GM23338 (cell line): Measurements from ENCODE around the gene DNAI1. TPM values are rescaled to one million over a fixed set of nuclear protein-coding genes. Genes with fewer than 3 reads are reported as not detected.

ENCODE experiments used
- ATAC-seq: fragments of 200-7000 bp; cut with Tn5 transposase; 3 replicates; pipeline ENCODE4 v1.9.1; 2020
- DNase-seq: peaks from one replicate; pipeline ENCODE4 v3.0.0-alpha.2; 2015; ENCODE audit warnings: low spot score
- H2AFZ ChIP-seq: fragments of 200-600 bp; sonication (generic); 2 replicates; pipeline ENCODE4 v1.8.0; 2016; ENCODE audit warnings: antibody characterized with exemption, mild to moderate bottlenecking, moderate library complexity
- H3F3A ChIP-seq: fragments of 200-600 bp; sonication (generic); replicated peaks from 2 replicates; pipeline ENCODE4 v1.8.0; 2017; ENCODE audit warnings: antibody characterized with exemption, mixed run types, low read depth
- H3K27ac ChIP-seq: fragments of 200-600 bp; sonication (generic); 2 replicates; pipeline ENCODE4 v1.6.1; 2016; ENCODE audit warnings: low read depth
- H3K27me3 ChIP-seq: fragments of 200-600 bp; sonication (generic); 2 replicates; pipeline ENCODE4 v1.8.0; 2016; ENCODE audit warnings: mild to moderate bottlenecking, mixed run types, moderate library complexity; ENCODE audit not compliant: insufficient read depth
- H3K36me3 ChIP-seq: fragments of 200-600 bp; sonication (generic); 2 replicates; pipeline ENCODE4 v1.8.0; 2016; ENCODE audit warnings: mild to moderate bottlenecking; ENCODE audit not compliant: insufficient read depth
- H3K4me1 ChIP-seq: fragments of 200-600 bp; sonication (generic); 2 replicates; pipeline ENCODE4 v1.8.0; 2016; ENCODE audit warnings: mild to moderate bottlenecking, moderate library complexity; ENCODE audit not compliant: insufficient read depth
- H3K4me2 ChIP-seq: fragments of 200-600 bp; sonication (generic); 2 replicates; pipeline ENCODE4 v1.7.1; 2017; ENCODE audit warnings: mixed run types
- H3K4me3 ChIP-seq: fragments of 200-600 bp; sonication (generic); 2 replicates; pipeline ENCODE4 v1.6.1; 2016; ENCODE audit warnings: mixed run types
- H3K79me2 ChIP-seq: fragments of 200-600 bp; sonication (generic); replicated peaks from 2 replicates; pipeline ENCODE4 v1.8.0; 2017; ENCODE audit warnings: mild to moderate bottlenecking; ENCODE audit not compliant: insufficient read depth
- H3K9me2 ChIP-seq: fragments of 200-600 bp; sonication (generic); 2 replicates; pipeline ENCODE4 v1.8.0; 2017; ENCODE audit not compliant: insufficient read depth
- H4K20me1 ChIP-seq: fragments of 200-600 bp; sonication (generic); replicated peaks from 2 replicates; pipeline ENCODE4 v1.8.0; 2017; ENCODE audit warnings: mild to moderate bottlenecking; ENCODE audit not compliant: insufficient read depth
- H3K27ac Mint-ChIP-seq: 2 replicates; pipeline ENCODE4 v1.8.0; 2020; ENCODE audit warnings: inconsistent platforms, mild to moderate bottlenecking, moderate library complexity, mixed read lengths
- H3K27me3 Mint-ChIP-seq: 3 replicates; pipeline ENCODE4 v1.8.0; 2022; ENCODE audit warnings: low read depth, mild to moderate bottlenecking, moderate library complexity, mixed read lengths, inconsistent platforms; ENCODE audit not compliant: insufficient read depth, poor library complexity
- H3K36me3 Mint-ChIP-seq: 3 replicates; pipeline ENCODE4 v1.8.0; 2021; ENCODE audit warnings: low read depth, mild to moderate bottlenecking, inconsistent platforms, moderate library complexity, mixed read lengths
- H3K4me1 Mint-ChIP-seq: 3 replicates; pipeline ENCODE4 v1.8.0; 2020; ENCODE audit warnings: mild to moderate bottlenecking, inconsistent platforms, mixed read lengths
- H3K4me3 Mint-ChIP-seq: 3 replicates; pipeline ENCODE4 v1.8.0; 2021; ENCODE audit warnings: moderate library complexity, mild to moderate bottlenecking, inconsistent platforms, mixed read lengths
- H3K9me3 Mint-ChIP-seq: 3 replicates; pipeline ENCODE4 v1.8.0; 2020; ENCODE audit warnings: moderate library complexity, mild to moderate bottlenecking, inconsistent platforms, mixed read lengths
- CREB1 ChIP-seq: fragments of 250-450 bp; sonication (Bioruptor Pico); IDR thresholded peaks from 2 replicates; pipeline ENCODE4 v1.5.0; 2020; ENCODE audit warnings: low read depth, mild to moderate bottlenecking, moderate library complexity
- EZH2 ChIP-seq: fragments of 200-600 bp; sonication (generic); IDR thresholded peaks from one replicate; pipeline ENCODE4 v1.8.0; 2017; ENCODE audit warnings: antibody characterized with exemption, mild to moderate bottlenecking, low read depth; ENCODE audit not compliant: unreplicated experiment
- EZH2phosphoT487 ChIP-seq: fragments of 200-600 bp; sonication (generic); IDR thresholded peaks from one replicate; pipeline ENCODE4 v1.8.1; 2018; ENCODE audit warnings: antibody characterized with exemption; ENCODE audit not compliant: unreplicated experiment
- NANOG ChIP-seq: IDR thresholded peaks from 2 replicates; pipeline ENCODE4 v1.6.1; 2016; ENCODE audit warnings: antibody characterized with exemption, borderline replicate concordance
- STAT1 ChIP-seq: IDR thresholded peaks from one replicate; pipeline ENCODE4 v1.6.1; 2016; ENCODE audit warnings: antibody characterized with exemption; ENCODE audit not compliant: unreplicated experiment
- ZNF114 ChIP-seq: fragments of 250-450 bp; sonication (Bioruptor Pico); IDR thresholded peaks from 2 replicates; pipeline ENCODE4 v1.5.0; 2020; ENCODE audit warnings: mild to moderate bottlenecking, moderate library complexity
- ZNF331 ChIP-seq: fragments of 250-450 bp; sonication (Bioruptor Pico); IDR thresholded peaks from 2 replicates; pipeline ENCODE4 v1.5.0; 2020; ENCODE audit warnings: low read depth, mild to moderate bottlenecking, moderate library complexity
- polyA plus RNA-seq: library from polyadenylated mRNA; unstranded; fragments of >200 nt; fragmentation: Nextera tagmentation; extraction: Ambion mirVana; gene quantifications from 2 replicates; pipeline ENCODE4 v1.2.1, GENCODE V29; 2016
- total RNA-seq: library from RNA; depleted of rRNA; stranded (reverse); fragments of >200 nt; shearing (Covaris generic); gene quantifications from 2 replicates; pipeline ENCODE4 v1.2.3, GENCODE V29; 2014
- TF ChIP-seq, protein P1 (sequence below), 2 experiments: fragments of 200-600 bp in 1 of 2; sonication (generic) in 1 of 2; conservative IDR thresholded peaks; 2 replicates each; pipeline versions ENCODE4 v1.5.1 to v1.6.1; 2016 to 2017; ENCODE audit warnings: antibody characterized with exemption in 2 of 2, low read depth in 2 of 2, mild to moderate bottlenecking in 2 of 2, moderate library complexity in 1 of 2
- TF ChIP-seq, protein P2 (sequence below): IDR thresholded peaks from 2 replicates; pipeline ENCODE4 v1.6.1; 2016; ENCODE audit warnings: antibody characterized with exemption
- TF ChIP-seq, protein P3 (sequence below): fragments of 250-450 bp; sonication (Bioruptor Pico); IDR thresholded peaks from 2 replicates; pipeline ENCODE4 v1.5.0; 2020; ENCODE audit warnings: mild to moderate bottlenecking, moderate library complexity

Gene DNAI1
- total and polyA plus RNA-seq, 2 experiments from 2014 or later, result 1.0 to 1.1 TPM

DNA sequence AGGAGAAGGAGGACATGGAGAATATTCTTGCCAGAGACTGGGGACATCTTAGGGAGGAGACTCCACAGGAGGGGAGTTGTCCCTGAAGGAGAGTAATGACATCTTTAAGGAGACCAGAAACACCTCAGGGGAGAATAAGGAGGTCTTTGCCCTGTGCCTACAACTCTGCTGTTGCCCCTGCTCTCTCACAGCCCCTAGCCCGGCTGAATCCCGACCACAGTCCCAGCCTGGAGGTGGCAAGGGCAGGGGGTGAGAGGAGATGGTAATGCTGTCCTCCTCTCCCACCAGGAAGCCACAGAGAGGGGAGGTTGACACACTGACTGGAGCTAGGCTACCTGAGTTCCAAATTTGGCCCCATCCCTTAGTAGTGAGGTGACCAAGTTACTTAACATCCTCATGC lies 94.4 kb downstream of the DNAI1 start:
- H3K9me3 Mint-ChIP-seq, result no peaks in the 10 kb centered on the region; the same call in 2 of the 3 replicates
- H3K79me2 ChIP-seq, result no peaks in the 10 kb centered on the region
- no peaks in the 10 kb centered on the region for H3K9me2 ChIP-seq
- no peak overlapping the region for H2AFZ ChIP-seq
- no peaks in the 10 kb centered on the region for H3F3A ChIP-seq
- no peak overlapping the region for H3K4me3 ChIP-seq
- H4K20me1 ChIP-seq, result no peaks in the 10 kb centered on the region
- H3K27me3 Mint-ChIP-seq, result peaks cover 15% of the 10 kb centered on the region
- no peak overlapping the region for H3K4me2 ChIP-seq
- H3K36me3 ChIP-seq, result no peaks in the 10 kb centered on the region
- H3K4me1 ChIP-seq, result peaks cover 12% of the 10 kb centered on the region
- TF ChIP-seq STAT1 (no peak), CREB1 (CRISPR knock-in tag) (no peak), NANOG (no peak), ZNF114 (CRISPR knock-in tag) (no peak), EZH2 (no peak), ZNF331 (CRISPR knock-in tag) (no peak), EZH2phosphoT487 (no peak)
- TF ChIP-seq, protein P1, sequence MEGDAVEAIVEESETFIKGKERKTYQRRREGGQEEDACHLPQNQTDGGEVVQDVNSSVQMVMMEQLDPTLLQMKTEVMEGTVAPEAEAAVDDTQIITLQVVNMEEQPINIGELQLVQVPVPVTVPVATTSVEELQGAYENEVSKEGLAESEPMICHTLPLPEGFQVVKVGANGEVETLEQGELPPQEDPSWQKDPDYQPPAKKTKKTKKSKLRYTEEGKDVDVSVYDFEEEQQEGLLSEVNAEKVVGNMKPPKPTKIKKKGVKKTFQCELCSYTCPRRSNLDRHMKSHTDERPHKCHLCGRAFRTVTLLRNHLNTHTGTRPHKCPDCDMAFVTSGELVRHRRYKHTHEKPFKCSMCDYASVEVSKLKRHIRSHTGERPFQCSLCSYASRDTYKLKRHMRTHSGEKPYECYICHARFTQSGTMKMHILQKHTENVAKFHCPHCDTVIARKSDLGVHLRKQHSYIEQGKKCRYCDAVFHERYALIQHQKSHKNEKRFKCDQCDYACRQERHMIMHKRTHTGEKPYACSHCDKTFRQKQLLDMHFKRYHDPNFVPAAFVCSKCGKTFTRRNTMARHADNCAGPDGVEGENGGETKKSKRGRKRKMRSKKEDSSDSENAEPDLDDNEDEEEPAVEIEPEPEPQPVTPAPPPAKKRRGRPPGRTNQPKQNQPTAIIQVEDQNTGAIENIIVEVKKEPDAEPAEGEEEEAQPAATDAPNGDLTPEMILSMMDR (conservative IDR thresholded peaks at IDR 0.05; ENCODE audit: low read depth in 2 of 2), result no peak
- TF ChIP-seq, protein P2, sequence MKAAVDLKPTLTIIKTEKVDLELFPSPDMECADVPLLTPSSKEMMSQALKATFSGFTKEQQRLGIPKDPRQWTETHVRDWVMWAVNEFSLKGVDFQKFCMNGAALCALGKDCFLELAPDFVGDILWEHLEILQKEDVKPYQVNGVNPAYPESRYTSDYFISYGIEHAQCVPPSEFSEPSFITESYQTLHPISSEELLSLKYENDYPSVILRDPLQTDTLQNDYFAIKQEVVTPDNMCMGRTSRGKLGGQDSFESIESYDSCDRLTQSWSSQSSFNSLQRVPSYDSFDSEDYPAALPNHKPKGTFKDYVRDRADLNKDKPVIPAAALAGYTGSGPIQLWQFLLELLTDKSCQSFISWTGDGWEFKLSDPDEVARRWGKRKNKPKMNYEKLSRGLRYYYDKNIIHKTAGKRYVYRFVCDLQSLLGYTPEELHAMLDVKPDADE, result no peak
- TF ChIP-seq, protein P3, sequence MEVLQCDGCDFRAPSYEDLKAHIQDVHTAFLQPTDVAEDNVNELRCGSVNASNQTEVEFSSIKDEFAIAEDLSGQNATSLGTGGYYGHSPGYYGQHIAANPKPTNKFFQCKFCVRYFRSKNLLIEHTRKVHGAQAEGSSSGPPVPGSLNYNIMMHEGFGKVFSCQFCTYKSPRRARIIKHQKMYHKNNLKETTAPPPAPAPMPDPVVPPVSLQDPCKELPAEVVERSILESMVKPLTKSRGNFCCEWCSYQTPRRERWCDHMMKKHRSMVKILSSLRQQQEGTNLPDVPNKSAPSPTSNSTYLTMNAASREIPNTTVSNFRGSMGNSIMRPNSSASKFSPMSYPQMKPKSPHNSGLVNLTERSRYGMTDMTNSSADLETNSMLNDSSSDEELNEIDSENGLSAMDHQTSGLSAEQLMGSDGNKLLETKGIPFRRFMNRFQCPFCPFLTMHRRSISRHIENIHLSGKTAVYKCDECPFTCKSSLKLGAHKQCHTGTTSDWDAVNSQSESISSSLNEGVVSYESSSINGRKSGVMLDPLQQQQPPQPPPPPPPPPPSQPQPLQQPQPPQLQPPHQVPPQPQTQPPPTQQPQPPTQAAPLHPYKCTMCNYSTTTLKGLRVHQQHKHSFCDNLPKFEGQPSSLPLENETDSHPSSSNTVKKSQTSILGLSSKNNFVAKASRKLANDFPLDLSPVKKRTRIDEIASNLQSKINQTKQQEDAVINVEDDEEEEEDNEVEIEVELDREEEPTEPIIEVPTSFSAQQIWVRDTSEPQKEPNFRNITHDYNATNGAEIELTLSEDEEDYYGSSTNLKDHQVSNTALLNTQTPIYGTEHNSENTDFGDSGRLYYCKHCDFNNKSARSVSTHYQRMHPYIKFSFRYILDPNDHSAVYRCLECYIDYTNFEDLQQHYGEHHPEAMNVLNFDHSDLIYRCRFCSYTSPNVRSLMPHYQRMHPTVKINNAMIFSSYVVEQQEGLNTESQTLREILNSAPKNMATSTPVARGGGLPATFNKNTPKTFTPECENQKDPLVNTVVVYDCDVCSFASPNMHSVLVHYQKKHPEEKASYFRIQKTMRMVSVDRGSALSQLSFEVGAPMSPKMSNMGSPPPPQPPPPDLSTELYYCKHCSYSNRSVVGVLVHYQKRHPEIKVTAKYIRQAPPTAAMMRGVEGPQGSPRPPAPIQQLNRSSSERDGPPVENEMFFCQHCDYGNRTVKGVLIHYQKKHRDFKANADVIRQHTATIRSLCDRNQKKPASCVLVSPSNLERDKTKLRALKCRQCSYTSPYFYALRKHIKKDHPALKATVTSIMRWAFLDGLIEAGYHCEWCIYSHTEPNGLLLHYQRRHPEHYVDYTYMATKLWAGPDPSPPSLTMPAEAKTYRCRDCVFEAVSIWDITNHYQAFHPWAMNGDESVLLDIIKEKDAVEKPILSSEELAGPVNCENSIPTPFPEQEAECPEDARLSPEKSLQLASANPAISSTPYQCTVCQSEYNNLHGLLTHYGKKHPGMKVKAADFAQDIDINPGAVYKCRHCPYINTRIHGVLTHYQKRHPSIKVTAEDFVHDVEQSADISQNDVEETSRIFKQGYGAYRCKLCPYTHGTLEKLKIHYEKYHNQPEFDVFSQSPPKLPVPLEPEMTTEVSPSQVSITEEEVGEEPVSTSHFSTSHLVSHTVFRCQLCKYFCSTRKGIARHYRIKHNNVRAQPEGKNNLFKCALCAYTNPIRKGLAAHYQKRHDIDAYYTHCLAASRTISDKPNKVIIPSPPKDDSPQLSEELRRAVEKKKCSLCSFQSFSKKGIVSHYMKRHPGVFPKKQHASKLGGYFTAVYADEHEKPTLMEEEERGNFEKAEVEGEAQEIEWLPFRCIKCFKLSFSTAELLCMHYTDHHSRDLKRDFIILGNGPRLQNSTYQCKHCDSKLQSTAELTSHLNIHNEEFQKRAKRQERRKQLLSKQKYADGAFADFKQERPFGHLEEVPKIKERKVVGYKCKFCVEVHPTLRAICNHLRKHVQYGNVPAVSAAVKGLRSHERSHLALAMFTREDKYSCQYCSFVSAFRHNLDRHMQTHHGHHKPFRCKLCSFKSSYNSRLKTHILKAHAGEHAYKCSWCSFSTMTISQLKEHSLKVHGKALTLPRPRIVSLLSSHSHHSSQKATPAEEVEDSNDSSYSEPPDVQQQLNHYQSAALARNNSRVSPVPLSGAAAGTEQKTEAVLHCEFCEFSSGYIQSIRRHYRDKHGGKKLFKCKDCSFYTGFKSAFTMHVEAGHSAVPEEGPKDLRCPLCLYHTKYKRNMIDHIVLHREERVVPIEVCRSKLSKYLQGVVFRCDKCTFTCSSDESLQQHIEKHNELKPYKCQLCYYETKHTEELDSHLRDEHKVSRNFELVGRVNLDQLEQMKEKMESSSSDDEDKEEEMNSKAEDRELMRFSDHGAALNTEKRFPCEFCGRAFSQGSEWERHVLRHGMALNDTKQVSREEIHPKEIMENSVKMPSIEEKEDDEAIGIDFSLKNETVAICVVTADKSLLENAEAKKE (CRISPR knock-in tag), result no peak
- no peaks in the 10 kb centered on the region for H3K27me3 ChIP-seq
- peaks cover 19% of the 10 kb centered on the region for H3K4me1 Mint-ChIP-seq
- no peak overlapping the region for H3K4me3 Mint-ChIP-seq
- H3K27ac ChIP-seq, result no peak overlapping the region
- ATAC-seq, result no peak
- no peaks in the 10 kb centered on the region for H3K36me3 Mint-ChIP-seq
- DNase-seq, result no peak
- no peak overlapping the region for H3K27ac Mint-ChIP-seq
